Astrocyte of the hippocampus (primary cell): ENCODE measurements around the gene SMYD3.

ENCODE experiments used
- DNase-seq: peaks from one replicate; pipeline ENCODE4 v3.0.0; 2011; ENCODE audit warnings: low read depth, low spot score

Gene SMYD3

GRCh38 chr1:246515390-246516005 lies 8.4 kb upstream of the SMYD3 start:
- no peak for DNase-seq

GRCh38 chr1:246513619-246514343 lies 6.7 kb upstream of the SMYD3 start:
- DNase-seq: no peak

GRCh38 chr1:246513041-246513440 lies 6.0 kb upstream of the SMYD3 start:
- no peak for DNase-seq

- DNase-seq: no peak
These were observed 5.6 kb upstream of the SMYD3 start for GRCh38 chr1:246512635-246513034.

- no peak for DNase-seq
These were observed 5.2 kb upstream of the SMYD3 start for GRCh38 chr1:246512230-246512629.

- no peak for DNase-seq
These were observed 4.1 kb upstream of the SMYD3 start for GRCh38 chr1:246511203-246511602.

GRCh38 chr1:246510147-246511030 lies 3.3 kb upstream of the SMYD3 start:
- DNase-seq: no peak

- DNase-seq: no peak
These were observed 2.0 kb upstream of the SMYD3 start for GRCh38 chr1:246508897-246509688.

- DNase-seq: no peak
These were observed 759 bp downstream of the SMYD3 start for GRCh38 chr1:246506367-246506673.

- DNase-seq: no peak
These were observed 3.7 kb downstream of the SMYD3 start for GRCh38 chr1:246503341-246503740.

GRCh38 chr1:246497331-246497915 lies 9.7 kb downstream of the SMYD3 start:
- peak; percentile 74 for DNase-seq

GRCh38 chr1:246492611-246493245 lies 14.4 kb downstream of the SMYD3 start:
- peak; percentile 89 for DNase-seq

GRCh38 chr1:246491551-246492053 lies 15.5 kb downstream of the SMYD3 start:
- no peak for DNase-seq

GRCh38 chr1:246488674-246489073 lies 18.4 kb downstream of the SMYD3 start:
- DNase-seq: no peak

- no peak for DNase-seq
These were observed 23.5 kb downstream of the SMYD3 start for GRCh38 chr1:246483569-246483933.

- peak; percentile 5 for DNase-seq
These were observed 24.1 kb downstream of the SMYD3 start for GRCh38 chr1:246482805-246483568.

- no peak for DNase-seq
These were observed 28.0 kb downstream of the SMYD3 start for GRCh38 chr1:246479061-246479460.

- DNase-seq: no peak
These were observed 29.4 kb downstream of the SMYD3 start for GRCh38 chr1:246477634-246478033.

GRCh38 chr1:246476771-246477170 lies 30.3 kb downstream of the SMYD3 start:
- no peak for DNase-seq

GRCh38 chr1:246471688-246472087 lies 35.4 kb downstream of the SMYD3 start:
- DNase-seq: no peak
